Hepatocyte (in vitro differentiated cells): ENCODE data around the gene NBPF6. TPM values are rescaled to one million over a fixed set of nuclear protein-coding genes. Genes with fewer than 3 reads are reported as not detected.
"Not testable (repeated sequence)": the region's sequence is repeated elsewhere in the genome, so short reads cannot be mapped to it uniquely, and the experiment has no call there.

ENCODE experiments used
- DNase-seq: peaks from one replicate; pipeline ENCODE4 v3.0.0-alpha.2; 2016; ENCODE audit warnings: low spot score
- H2AFZ ChIP-seq: fragments of 200-600 bp; sonication (generic); 2 replicates; pipeline ENCODE4 v1.6.0; 2016; ENCODE audit warnings: antibody characterized with exemption, mild to moderate bottlenecking
- H3K27ac ChIP-seq: fragments of 200-600 bp; sonication (generic); 2 replicates; pipeline ENCODE4 v1.5.1; 2016; ENCODE audit warnings: mild to moderate bottlenecking
- H3K27me3 ChIP-seq: fragments of 200-600 bp; sonication (generic); 2 replicates; pipeline ENCODE4 v1.6.1; 2016
- H3K36me3 ChIP-seq: fragments of 200-600 bp; sonication (generic); replicated peaks from 2 replicates; pipeline ENCODE4 v1.5.1; 2016; ENCODE audit warnings: low read depth; ENCODE audit not compliant: insufficient read depth
- H3K4me1 ChIP-seq: fragments of 200-600 bp; sonication (generic); 2 replicates; pipeline ENCODE4 v1.5.1; 2016; ENCODE audit warnings: mild to moderate bottlenecking, moderate library complexity; ENCODE audit not compliant: insufficient read depth
- H3K4me2 ChIP-seq: fragments of 200-600 bp; sonication (generic); 2 replicates; pipeline ENCODE4 v1.6.0; 2016
- H3K4me3 ChIP-seq: fragments of 200-600 bp; sonication (generic); 2 replicates; pipeline ENCODE4 v1.5.1; 2016; ENCODE audit warnings: mild to moderate bottlenecking
- H3K79me2 ChIP-seq: fragments of 200-600 bp; sonication (generic); 2 replicates; pipeline ENCODE4 v1.6.0; 2017; ENCODE audit warnings: mild to moderate bottlenecking
- H3K9me2 ChIP-seq: fragments of 200-600 bp; sonication (generic); replicated peaks from 2 replicates; pipeline ENCODE4 v1.6.0; 2017; ENCODE audit warnings: mild to moderate bottlenecking; ENCODE audit not compliant: insufficient read depth
- H3K9me3 ChIP-seq: fragments of 200-600 bp; sonication (generic); 2 replicates; pipeline ENCODE4 v1.5.1; 2016; ENCODE audit warnings: low read depth, mild to moderate bottlenecking
- H4K20me1 ChIP-seq: fragments of 200-600 bp; sonication (generic); 2 replicates; pipeline ENCODE4 v1.6.0; 2016; ENCODE audit warnings: mild to moderate bottlenecking; ENCODE audit not compliant: insufficient read depth, poor library complexity, severe bottlenecking
- WGBS: methylation state at CpG from one replicate; pipeline ENCODE4 v1.1.6; 2016; ENCODE audit warnings: low lambda C conversion rate; ENCODE audit errors: missing lambda C conversion rate; 5-methylcytosine and 5-hydroxymethylcytosine counted together
- polyA plus RNA-seq: library from polyadenylated mRNA; unstranded; fragments of >200 nt; fragmentation: Nextera tagmentation; extraction: Ambion mirVana; gene quantifications from 2 replicates; pipeline ENCODE4 v1.2.1, GENCODE V29; 2016
- total RNA-seq: library from RNA; depleted of rRNA; stranded (reverse); fragments of >200 nt; gene quantifications from 2 replicates; pipeline ENCODE4 v1.2.3, GENCODE V29; 2014

The NBPF6 gene, protein sequence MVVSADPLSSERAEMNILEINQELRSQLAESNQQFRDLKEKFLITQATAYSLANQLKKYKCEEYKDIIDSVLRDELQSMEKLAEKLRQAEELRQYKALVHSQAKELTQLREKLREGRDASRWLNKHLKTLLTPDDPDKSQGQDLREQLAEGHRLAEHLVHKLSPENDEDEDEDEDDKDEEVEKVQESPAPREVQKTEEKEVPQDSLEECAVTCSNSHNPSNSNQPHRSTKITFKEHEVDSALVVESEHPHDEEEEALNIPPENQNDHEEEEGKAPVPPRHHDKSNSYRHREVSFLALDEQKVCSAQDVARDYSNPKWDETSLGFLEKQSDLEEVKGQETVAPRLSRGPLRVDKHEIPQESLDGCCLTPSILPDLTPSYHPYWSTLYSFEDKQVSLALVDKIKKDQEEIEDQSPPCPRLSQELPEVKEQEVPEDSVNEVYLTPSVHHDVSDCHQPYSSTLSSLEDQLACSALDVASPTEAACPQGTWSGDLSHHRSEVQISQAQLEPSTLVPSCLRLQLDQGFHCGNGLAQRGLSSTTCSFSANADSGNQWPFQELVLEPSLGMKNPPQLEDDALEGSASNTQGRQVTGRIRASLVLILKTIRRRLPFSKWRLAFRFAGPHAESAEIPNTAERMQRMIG
- total RNA-seq, result not detected in 2 replicates
- not detected in 2 replicates for polyA plus RNA-seq

DNA sequence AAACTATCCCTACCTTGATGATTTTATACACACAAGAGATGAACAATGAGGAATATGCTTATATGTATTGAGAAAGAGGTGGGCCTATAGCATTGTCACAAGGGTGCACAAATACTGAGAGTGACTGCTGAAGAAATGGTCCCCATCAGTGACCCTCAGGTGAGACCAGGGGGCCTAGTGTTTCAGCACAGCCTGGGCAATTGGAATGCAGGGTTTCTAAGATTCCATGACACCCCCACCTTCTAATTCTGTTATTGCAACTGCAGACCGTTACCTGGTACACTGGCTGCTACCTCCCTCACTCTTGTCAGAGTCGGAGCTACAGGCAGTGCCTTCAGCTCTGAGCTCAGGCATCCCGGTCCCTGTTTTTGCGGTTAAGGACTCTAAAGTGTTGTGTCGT lies at the start of gene NBPF6:
Gene NBPF6 (plus strand): TSS at position 301 of the 400 bp plus-strand sequence. CDS start 259 bp downstream, outside the sequence.
- H3K9me2 ChIP-seq, H3K4me2 ChIP-seq, DNase-seq, H3K9me3 ChIP-seq, H3K36me3 ChIP-seq, H4K20me1 ChIP-seq, H3K4me3 ChIP-seq, H2AFZ ChIP-seq, H3K79me2 ChIP-seq, H3K27ac ChIP-seq, H3K27me3 ChIP-seq, H3K4me1 ChIP-seq: not testable (repeated sequence)
- 95% methylated on average over 2 of the region's 5 CpGs for WGBS

DNA sequence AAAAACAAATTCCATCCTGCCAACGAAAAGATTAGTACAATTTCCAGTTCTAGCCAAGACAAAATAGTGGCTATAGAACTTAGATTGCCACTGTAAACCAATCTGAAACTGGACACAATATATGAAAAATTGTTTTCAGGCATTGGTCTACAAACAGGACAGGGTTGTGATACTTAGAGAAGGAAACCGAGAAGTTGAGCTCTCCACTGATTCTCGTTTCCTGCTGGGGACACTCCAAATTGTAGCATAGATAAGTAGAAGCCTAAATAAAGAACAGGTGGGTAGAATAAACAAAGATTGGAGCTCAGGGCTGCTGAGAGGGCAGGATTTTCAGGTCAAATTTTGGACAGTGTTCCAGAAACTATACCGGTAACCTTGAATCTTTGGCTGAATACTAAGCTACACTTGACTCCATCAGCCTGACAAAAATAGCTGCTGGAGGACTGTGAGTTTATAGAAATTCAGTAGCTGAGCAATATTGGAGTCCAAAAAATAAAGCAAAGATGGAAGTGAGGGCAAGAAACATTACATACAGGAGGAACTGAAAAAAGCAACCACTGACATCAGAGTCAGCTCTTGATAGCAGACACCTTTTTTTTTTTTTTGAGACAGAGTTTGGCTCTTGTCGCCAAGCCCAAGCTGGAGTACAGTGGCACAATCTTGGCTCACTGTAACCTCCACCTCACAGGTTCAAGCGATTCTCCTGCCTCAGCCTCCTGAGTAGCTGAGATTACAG lies 38.9 kb upstream of the NBPF6 start:
- no CpG with 5 or more reads among the region's 6 CpGs for WGBS
- not testable (repeated sequence) for H3K27me3 ChIP-seq, H2AFZ ChIP-seq, H3K9me3 ChIP-seq, H3K4me2 ChIP-seq, H3K4me3 ChIP-seq, H3K79me2 ChIP-seq, H3K36me3 ChIP-seq, H3K27ac ChIP-seq, H3K4me1 ChIP-seq, H4K20me1 ChIP-seq, H3K9me2 ChIP-seq, DNase-seq

DNA sequence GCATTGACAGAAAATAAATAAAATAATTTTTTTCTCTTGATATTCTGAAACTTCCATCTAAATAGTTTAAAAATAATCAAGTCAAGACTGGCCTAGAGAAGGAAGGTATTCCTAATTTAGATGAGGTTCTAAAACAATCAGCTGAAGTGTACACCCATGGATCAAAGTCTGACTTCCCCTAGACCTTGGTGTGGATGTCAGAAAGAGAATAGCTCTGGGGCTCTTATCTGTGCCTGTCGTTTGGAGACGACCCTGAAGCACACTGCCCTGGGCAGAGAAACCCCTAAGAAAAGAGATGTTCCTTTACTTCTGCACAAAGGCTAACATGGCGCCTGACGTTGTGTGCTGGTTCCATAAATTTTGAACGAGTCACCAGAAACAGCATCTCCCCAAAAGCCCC lies 30.0 kb upstream of the NBPF6 start:
- H3K36me3 ChIP-seq, result not testable (repeated sequence)
- WGBS, result no CpG with 5 or more reads among the region's 5 CpGs

GRCh38 chr1:108421061-108421916 lies 28.9 kb upstream of the NBPF6 start:
- H3K36me3 ChIP-seq, H3K4me1 ChIP-seq, H2AFZ ChIP-seq, H3K27ac ChIP-seq, H3K27me3 ChIP-seq, H3K79me2 ChIP-seq, DNase-seq, H3K4me2 ChIP-seq, H4K20me1 ChIP-seq, H3K9me2 ChIP-seq, H3K9me3 ChIP-seq, H3K4me3 ChIP-seq: not testable (repeated sequence)
- no CpG with 5 or more reads among the region's 61 CpGs for WGBS

More for the DNA sequence above, 30.0 kb upstream of the NBPF6 start:
- not testable (repeated sequence) for H3K27me3 ChIP-seq, H3K79me2 ChIP-seq, H3K4me2 ChIP-seq, H2AFZ ChIP-seq, H3K9me2 ChIP-seq, H4K20me1 ChIP-seq, H3K4me1 ChIP-seq, H3K27ac ChIP-seq, H3K9me3 ChIP-seq, DNase-seq, H3K4me3 ChIP-seq

- H3K27ac ChIP-seq, H3K27me3 ChIP-seq, H3K4me1 ChIP-seq, H4K20me1 ChIP-seq, H3K4me2 ChIP-seq, H2AFZ ChIP-seq, H3K4me3 ChIP-seq, H3K9me2 ChIP-seq, H3K79me2 ChIP-seq, H3K36me3 ChIP-seq, H3K9me3 ChIP-seq, DNase-seq: not testable (repeated sequence)
- 80% methylated on average over 1 of the region's 1 CpG for WGBS
Observed at GRCh38 chr1:108426877-108427276, 23.3 kb upstream of the NBPF6 start.

GRCh38 chr1:108432002-108432401 lies 18.1 kb upstream of the NBPF6 start:
- WGBS, result no CpG with 5 or more reads among the region's 11 CpGs
- not testable (repeated sequence) for H3K36me3 ChIP-seq, H3K79me2 ChIP-seq, H3K4me1 ChIP-seq, H3K4me2 ChIP-seq, H3K27ac ChIP-seq, H3K4me3 ChIP-seq, H4K20me1 ChIP-seq, H3K9me3 ChIP-seq, H2AFZ ChIP-seq, H3K9me2 ChIP-seq, H3K27me3 ChIP-seq, DNase-seq

DNA sequence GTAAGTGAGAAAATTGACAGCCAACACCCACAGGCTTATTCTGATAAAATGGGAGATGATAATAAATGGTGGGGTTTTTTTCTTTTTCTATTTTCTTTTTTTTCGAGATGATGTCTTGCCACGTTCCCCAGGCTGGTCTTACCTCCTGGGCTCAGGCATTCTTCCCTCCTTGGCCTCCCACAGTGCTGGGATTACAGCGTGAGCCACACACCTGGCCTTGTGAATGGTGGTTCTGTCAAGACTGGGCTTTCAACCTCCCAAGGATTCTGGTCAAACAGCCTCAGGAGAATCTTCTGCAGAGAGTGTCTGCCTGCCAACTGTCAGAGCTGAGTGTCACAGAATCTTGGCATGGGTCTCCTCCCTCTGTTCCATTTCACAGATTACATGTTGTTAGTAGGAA lies 16.7 kb upstream of the NBPF6 start:
- H3K27me3 ChIP-seq, H3K79me2 ChIP-seq, H3K4me1 ChIP-seq, DNase-seq, H3K27ac ChIP-seq, H3K4me3 ChIP-seq, H3K9me3 ChIP-seq, H3K4me2 ChIP-seq, H2AFZ ChIP-seq, H3K9me2 ChIP-seq, H3K36me3 ChIP-seq, H4K20me1 ChIP-seq: not testable (repeated sequence)
- no CpG with 5 or more reads among the region's 3 CpGs for WGBS

DNA sequence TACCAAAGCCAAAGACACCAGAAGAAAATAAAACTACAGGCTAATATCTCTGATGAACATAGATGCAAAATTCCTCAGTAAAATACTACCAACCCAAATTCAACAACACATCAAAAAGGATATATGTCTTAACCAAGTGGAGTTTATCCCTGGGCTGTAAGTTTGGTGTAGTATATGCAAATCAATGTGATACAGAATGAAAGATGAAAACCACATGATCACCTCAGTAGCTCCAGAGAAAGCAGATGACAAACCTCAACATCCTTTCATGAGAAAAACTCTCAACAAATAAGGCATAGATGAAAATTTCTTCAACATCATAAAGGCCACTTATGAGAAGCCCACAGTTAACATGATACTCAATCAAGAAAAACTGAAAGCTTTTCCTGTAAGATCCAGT lies 11.6 kb upstream of the NBPF6 start:
- not testable (repeated sequence) for H3K27me3 ChIP-seq, H3K79me2 ChIP-seq, H3K9me2 ChIP-seq, H3K27ac ChIP-seq, H3K36me3 ChIP-seq, H3K4me3 ChIP-seq, DNase-seq, H3K4me2 ChIP-seq, H2AFZ ChIP-seq, H3K4me1 ChIP-seq, H3K9me3 ChIP-seq, H4K20me1 ChIP-seq
